RWPE1 (cell line): ENCODE measurements around the gene LRCH4.
"Not testable (repeated sequence)": the region's sequence is repeated elsewhere in the genome, so short reads cannot be mapped to it uniquely, and the experiment has no call there.

Experiments used
- CTCF ChIA-PET: fragments of 350-600 bp; sonication (Branson Sonifier 250); formaldehyde crosslinking; extraction: SDS; loops from one replicate; lab custom pipeline; 2021; lab: Yijun Ruan, JAX
- POLR2A ChIA-PET: fragments of 400-600 bp; formaldehyde crosslinking; extraction: SDS; loops from one replicate; lab custom pipeline; 2020; ENCODE audit warnings: antibody characterized with exemption; ENCODE audit not compliant: low non-redundant PET; lab: Yijun Ruan, JAX
- DNase-seq: peaks from one replicate; pipeline ENCODE4 v3.0.0; 2012; ENCODE audit warnings: low spot score
- H3K27ac ChIP-seq: fragments of 450-650 bp; 2 replicates; pipeline ENCODE4 v1.5.1; 2017
- TF ChIP-seq, protein P1 (sequence below): fragments of 450-650 bp; conservative IDR thresholded peaks from 2 replicates; pipeline ENCODE4 v1.5.1; 2017; ENCODE audit warnings: low read depth, mild to moderate bottlenecking

LRCH4 gene

DNA sequence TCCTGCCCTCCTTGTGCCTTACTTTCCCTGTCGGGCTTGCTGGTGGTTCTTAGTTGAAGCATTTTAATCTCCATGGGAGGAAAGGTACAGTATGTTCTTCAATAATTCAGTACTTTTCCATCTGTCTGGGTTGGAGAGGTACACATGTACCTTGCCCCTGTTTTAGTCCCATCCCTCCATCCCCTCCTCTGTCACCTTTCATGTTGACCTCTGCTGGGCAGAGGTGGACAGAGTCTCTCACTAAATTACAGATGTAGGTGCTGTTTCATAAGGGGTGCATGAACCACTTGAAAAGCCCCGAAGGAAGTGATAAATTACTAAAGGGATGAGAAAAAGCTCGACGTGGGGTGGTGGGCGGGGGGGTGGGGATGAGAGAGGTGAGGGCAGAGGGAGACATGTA lies 41.5 kb downstream of the LRCH4 start:
- ChIA-PET POLR2A (no interaction called here), CTCF (interaction anchor here (0.6 to 2.0 kb wide), 2 partner anchors 15 to 82 kb away, joined by 3 to 7 read pairs; no protein-coding TSS in a partner anchor)
- DNase-seq = no peak
- TF ChIP-seq, protein P1, sequence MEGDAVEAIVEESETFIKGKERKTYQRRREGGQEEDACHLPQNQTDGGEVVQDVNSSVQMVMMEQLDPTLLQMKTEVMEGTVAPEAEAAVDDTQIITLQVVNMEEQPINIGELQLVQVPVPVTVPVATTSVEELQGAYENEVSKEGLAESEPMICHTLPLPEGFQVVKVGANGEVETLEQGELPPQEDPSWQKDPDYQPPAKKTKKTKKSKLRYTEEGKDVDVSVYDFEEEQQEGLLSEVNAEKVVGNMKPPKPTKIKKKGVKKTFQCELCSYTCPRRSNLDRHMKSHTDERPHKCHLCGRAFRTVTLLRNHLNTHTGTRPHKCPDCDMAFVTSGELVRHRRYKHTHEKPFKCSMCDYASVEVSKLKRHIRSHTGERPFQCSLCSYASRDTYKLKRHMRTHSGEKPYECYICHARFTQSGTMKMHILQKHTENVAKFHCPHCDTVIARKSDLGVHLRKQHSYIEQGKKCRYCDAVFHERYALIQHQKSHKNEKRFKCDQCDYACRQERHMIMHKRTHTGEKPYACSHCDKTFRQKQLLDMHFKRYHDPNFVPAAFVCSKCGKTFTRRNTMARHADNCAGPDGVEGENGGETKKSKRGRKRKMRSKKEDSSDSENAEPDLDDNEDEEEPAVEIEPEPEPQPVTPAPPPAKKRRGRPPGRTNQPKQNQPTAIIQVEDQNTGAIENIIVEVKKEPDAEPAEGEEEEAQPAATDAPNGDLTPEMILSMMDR = no peak
- H3K27ac ChIP-seq = peak overlapping the region; percentile 94

DNA sequence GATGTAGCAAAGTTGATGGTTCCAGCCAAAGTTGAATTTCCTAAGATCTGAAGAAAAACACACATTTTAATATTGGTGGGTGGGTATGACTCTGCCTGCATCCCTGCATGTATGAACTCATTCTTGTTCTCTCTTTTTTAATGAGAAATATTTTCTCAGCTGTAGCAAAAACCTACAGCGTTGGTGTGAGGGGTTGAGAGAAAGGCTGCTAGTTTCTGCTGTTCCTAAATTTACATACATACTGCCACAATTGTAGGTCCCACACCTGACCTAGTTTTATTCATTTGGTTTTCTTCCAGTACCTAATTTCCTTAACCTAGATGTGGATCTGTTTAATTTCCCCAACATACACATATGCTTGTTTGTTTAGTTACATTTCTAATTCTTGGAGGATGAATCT lies 42.3 kb downstream of the LRCH4 start:
- ChIA-PET POLR2A (no interaction called here), CTCF (interaction anchor here (0.6 to 2.0 kb wide), 4 partner anchors 16 to 83 kb away, joined by 3 to 7 read pairs (median 6); no protein-coding TSS in a partner anchor)
- no peak overlapping the region for H3K27ac ChIP-seq
- DNase-seq = no peak
- TF ChIP-seq, protein P1 = no peak

DNA sequence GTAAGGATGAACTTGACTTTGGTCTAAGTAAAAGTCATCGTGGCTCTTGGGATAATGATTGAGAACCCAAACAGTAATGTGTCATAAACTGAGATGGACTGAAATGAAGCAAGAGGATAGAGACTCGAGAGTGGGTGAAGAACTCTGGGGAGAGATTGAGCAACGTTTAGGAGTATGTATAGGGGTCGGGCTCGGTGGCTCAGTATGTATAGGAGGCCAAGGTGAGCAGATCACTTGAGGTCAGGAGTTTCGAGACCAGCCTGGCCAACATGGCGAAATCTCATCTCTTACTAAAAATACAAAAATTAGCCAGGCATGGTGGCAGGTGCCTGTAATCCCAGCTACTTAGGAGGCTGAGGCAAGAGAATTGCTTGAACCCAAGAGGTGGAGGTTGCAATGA lies 44.6 kb downstream of the LRCH4 start:
- DNase-seq, H3K27ac ChIP-seq, POLR2A ChIA-PET, CTCF ChIA-PET: not testable (repeated sequence)

DNA sequence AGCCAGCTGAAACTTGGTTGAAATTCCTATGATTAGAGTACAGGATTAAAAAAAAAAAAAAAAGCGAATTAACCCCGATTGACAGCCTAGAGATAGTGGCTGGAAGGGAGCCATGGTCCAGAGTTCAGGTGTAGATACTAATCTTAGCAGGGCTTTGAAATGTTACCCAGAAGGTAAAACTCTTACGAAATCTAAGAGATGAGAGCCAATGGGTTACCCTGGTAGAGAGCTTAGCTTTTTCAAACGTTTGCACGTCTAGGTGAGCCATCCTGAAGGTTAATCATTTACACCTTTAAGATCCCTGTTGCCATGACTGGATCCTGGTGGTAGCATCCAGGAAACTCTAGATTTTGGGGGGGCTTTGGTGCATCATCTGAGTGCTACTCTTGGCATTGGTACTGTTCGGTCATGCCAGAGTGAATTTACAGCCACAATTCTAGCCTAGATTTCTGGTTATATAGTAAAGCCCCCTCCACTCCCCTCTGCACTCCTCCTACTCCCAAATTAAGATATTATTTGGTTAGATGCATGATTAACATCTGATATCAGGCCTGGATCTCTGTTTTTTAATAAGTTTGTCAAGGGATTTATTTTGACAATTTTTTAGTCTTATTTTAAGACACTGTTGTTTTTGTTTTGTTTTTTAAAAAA lies 45.7 kb downstream of the LRCH4 start:
- CTCF ChIA-PET = no interaction called here
- peak overlapping the region; percentile 75 for H3K27ac ChIP-seq
- TF ChIP-seq, protein P1 = no peak
- DNase-seq = no peak
- POLR2A ChIA-PET = interaction anchor here (0.6 kb wide), 2 partner anchors 121 to 1567 kb away, joined by 3 to 5 read pairs; no protein-coding TSS in a partner anchor

DNA sequence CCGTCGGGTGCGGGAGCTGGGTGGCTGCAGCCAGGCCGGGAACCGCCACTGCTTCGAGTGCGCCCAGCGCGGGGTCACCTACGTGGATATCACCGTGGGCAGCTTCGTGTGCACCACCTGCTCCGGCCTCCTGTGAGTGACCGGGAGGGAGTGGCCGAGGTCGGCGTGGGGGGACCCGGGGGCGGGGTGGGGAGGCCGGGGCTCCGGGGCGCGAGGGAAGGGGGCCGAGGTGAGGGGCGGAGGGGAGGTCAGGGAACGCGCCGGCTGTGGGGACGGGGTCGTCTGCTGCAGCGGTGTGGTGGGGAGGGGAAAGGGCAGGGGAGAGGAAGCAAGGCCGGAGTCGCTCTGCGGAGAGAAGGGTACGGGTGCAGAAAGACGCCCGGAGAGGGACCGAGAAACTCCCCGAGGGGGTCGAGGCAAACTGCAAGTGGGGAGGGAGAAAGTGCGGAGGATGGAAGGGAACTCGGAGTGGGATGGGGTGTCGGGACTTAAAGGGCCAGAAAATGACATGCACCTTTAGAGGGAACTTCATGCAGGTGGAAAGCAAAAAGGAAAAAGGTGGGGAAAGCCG lies 46.4 kb downstream of the LRCH4 start:
- ChIA-PET CTCF (interaction anchor here (0.5 to 0.6 kb wide), 2 partner anchors 40 to 186 kb away, joined by 3 to 5 read pairs; no protein-coding TSS in a partner anchor), POLR2A (interaction anchor here (0.5 to 0.6 kb wide), 4 partner anchors 36 to 1568 kb away, joined by 3 to 5 read pairs (median 4); no protein-coding TSS in a partner anchor)
- peak overlapping the region; percentile 75 for H3K27ac ChIP-seq
- TF ChIP-seq, protein P1 = no peak
- no peak for DNase-seq

DNA sequence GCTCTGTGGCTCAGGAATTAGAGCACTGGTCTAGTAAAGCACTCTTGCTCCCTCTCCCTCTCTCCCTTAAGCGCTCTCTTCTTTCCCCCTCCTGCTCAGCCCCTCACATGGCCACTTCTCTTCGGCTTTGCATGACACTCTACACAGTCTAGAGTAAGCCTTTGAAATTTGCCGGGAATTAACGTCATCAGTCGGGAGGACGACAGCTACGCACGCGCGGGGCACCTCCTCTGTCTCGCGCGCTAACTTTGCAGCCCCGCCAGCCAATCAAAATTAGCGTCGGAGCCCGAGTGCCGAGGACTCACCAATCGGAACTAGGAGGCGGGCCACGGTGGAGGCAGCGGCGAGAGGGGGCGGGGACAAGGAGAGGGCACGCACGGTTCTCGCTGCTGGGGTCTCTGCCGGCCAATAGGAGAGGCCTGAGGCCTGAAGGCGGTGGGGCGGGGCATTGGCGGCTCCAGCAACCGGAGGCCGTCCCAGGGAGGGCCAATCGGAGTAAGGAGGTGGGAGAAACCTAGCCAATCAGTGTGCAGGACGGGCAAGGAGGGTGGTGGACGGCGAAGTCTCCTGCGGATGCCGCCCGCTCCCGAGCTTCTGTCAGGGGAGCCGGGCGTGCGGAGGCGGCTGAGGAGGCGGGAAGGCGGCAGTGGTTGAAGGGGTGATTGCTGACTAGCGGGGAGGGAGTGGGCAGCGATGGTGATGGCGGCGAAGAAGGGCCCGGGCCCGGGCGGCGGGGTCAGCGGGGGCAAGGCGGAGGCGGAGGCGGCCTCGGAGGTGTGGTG lies 47.1 kb downstream of the LRCH4 start, which contains the start of gene AGFG2:
TSS of gene AGFG2 (plus strand) at position 550 of the 782 bp plus-strand sequence. CDS start at position 694, 144 bp downstream.
- ChIA-PET POLR2A (interaction anchor here (0.5 to 0.6 kb wide), 2 partner anchors 35 to 74 kb away, joined by 3 to 4 read pairs; no protein-coding TSS in a partner anchor), CTCF (interaction anchor here (0.5 to 0.6 kb wide), 3 partner anchors 39 to 187 kb away, joined by 3 to 5 read pairs (median 3); no protein-coding TSS in a partner anchor)
- TF ChIP-seq, protein P1 = no peak
- H3K27ac ChIP-seq = peak within 1 kb of the TSS; percentile 75
- peak; percentile 100 for DNase-seq
